HG03196 (cell line): Measurements from ENCODE around the gene TCEAL7.

Experiments used
- ATAC-seq: cut with Tn5 transposase; IDR thresholded peaks from one replicate; pipeline ENCODE4 v1.9.1; 2021; ENCODE audit not compliant: unreplicated experiment

The TCEAL7 gene

GRCh38 chrX:103363046-103363445 is 33.0 kb downstream of the TCEAL7 start:
- ATAC-seq, result no peak

GRCh38 chrX:103367502-103367901 is 37.5 kb downstream of the TCEAL7 start:
- ATAC-seq, result no peak

GRCh38 chrX:103369479-103369878 is 39.4 kb downstream of the TCEAL7 start:
- no peak for ATAC-seq

- no peak for ATAC-seq
Observed at GRCh38 chrX:103372886-103373285, 42.8 kb downstream of the TCEAL7 start.

- ATAC-seq, result no peak
Observed at GRCh38 chrX:103373581-103373980, 43.5 kb downstream of the TCEAL7 start.

GRCh38 chrX:103376118-103376978 is 46.3 kb downstream of the TCEAL7 start, which contains the start of gene BEX3:
Gene BEX3, plus strand, starts transcription at chrX:103376538. Its CDS starts 984 bp downstream, at chrX:103377522.
- no peak for ATAC-seq

GRCh38 chrX:103376979-103377324 is 46.9 kb downstream of the TCEAL7 start:
- no peak for ATAC-seq

GRCh38 chrX:103378990-103379389 is 49.0 kb downstream of the TCEAL7 start:
- ATAC-seq, result no peak
